SHP77 treated with DMSO at 0.1 percent for 48 hours (cell line): ENCODE measurements around the gene OR2G3.

Experiments used
- DNase-seq: peaks from one replicate; lab custom pipeline; 2025; lab: John Stamatoyannopoulos, UW

The OR2G3 gene

GRCh38 chr1:247605286-247605685 lies at the start of gene OR2G3:
OR2G3 (plus strand) TSS chr1:247605586; CDS start chr1:247605586, 0 bp downstream.
- DNase-seq = no peak

DNA sequence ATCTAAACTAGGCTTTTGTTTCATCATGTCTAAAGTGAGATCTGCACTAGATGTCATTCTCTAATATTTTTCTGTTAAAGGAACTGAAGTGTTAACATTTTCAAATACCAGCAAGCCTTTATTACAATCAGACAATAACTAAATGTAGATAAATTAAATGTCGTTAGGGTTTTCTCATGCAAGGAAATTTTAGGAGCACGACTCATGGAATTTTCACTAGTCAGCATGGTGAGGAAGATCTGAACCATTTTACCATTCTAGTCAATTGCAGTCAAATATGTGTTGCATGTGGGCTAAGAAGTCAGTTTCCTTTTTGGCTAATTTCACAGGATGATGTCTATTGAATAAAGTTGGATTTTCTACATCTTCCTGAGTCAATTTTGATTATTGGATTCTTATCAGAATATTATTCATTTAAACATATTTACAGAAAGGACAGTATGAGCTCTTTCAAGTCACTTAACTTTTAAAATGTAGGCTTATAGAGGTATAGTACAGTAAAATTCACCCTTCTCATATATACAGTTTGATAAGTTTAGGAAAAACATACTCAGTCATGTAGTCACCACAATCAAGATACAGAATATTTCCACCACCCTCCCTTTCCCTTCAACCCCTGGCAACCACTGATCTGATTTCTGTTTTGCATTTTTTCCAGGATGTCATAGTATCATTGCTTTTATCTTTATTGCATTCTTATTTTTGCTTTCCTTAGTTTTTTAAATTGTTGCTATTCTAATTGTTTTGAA lies 47.3 kb upstream of the OR2G3 start:
- no peak for DNase-seq

DNA sequence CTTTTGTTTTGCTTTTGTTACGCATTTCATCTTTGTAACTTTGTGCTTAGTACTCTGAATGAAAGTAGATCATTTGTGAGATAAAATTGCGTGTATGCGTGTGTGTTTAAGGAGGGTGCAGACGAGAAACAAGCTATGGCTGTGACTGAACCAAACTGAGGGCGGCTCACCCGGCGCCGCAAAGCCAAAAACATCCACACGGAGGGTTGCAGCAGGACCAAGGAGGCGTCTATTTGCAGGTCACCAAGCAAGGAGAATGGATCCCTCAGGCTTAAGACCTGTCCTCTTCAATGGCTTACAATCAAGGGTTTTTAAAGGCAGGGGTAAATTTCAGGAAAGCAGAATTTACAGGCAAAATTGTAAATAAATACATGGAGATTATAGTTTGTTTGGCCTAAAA lies 43.7 kb upstream of the OR2G3 start:
- no peak for DNase-seq

DNA sequence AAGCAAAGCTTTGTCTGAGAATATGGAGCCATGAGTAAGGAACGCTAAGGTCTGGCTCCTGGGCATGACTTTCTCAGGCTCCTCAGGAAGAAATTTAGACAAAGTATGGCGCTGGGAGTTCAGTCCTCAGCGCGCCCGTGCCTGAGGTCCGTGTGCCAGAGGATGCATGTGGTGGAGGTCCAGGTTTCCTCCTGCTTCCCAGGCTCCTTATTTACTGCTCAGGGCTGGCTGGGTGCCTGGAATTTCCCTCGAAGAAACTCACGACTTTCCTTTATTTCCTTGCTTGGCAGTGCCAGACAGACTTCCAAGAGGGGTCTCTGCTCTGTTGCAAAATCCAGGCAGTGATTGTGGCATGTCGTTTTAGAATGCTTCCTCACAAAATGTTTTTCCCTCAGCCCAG lies 43.2 kb upstream of the OR2G3 start:
- DNase-seq = no peak

DNA sequence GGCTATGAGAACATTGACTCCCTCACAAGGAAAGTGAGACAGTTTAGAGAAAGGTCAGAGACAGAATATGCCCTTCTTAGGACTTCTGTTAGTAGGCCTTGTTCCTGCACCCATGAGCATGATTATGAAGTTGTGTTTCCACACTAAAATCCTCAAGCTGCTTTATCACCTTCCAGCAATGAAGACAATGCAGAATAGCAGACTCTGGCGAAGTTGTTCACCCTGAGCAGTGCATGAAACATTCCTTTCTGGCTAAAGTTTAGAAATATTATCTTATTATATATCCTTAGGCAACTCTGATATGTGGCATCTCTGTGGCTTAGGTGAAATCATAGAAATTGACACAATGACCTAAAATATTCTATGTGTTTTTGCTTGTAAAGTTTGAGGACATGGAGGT lies 31.1 kb upstream of the OR2G3 start:
- no peak for DNase-seq

DNA sequence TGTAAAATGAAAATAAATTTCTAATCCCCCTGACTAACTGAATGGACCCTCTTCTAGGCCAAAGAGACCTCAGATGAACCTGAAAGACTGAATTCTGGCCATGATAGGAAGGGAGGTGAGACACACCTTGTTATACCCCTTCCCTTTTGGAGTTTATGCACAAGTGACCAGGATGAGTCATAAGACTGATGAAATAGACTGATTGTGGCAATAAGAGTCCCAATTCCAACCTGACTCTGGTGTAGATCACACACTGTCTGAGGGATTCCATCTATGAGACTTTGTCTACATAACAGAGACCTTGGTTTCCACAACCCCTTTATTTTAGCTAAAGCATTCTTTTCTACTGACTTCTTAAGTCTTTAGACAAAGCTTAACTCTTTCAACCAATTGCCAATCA lies 30.7 kb upstream of the OR2G3 start:
- no peak for DNase-seq

- no peak for DNase-seq
These were observed 28.9 kb upstream of the OR2G3 start for GRCh38 chr1:247576514-247576913.

- DNase-seq = no peak
These were observed 26.4 kb upstream of the OR2G3 start for GRCh38 chr1:247578946-247579460.

DNA sequence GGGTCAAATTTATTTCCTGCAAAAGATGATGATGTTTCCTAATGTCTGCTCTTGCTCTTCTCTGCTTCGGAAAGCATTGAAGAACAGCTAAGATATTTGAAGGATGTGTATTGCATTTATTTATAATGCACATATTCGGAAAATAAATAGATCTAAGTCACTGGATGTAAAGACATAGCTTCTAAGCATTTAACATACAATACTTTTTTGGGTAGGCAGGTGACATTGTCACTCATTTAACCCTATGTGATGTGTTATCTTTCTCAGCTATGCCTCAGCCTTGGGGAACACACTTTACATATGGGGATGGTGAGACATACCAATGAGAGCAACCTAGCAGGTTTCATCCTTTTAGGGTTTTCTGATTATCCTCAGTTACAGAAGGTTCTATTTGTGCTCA lies 17.3 kb upstream of the OR2G3 start, which contains the start of gene OR2G2:
OR2G2 (plus strand) TSS at position 301 of the 400 bp plus-strand sequence; CDS start at position 301, 0 bp downstream.
- DNase-seq = no peak

DNA sequence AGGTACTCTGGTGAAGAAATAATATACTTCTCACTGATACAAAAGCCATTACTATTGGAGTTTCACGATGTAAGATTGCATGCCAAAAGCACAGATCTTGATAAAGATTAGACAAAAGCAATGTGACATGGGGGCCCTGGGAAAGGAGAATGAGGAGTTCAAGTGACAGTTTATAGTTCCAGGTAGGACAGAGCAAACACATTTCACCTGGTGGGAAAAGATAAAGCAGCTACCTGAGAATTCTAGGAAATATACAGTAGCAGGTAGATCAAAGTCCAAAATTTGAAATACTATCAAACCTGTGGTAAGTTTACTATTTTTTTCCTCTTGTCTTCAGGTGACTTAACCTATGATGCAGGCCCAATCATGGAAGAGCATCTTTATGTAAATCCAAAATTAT lies 8.0 kb downstream of the OR2G3 start:
- DNase-seq = no peak

GRCh38 chr1:247614625-247615024 lies 9.2 kb downstream of the OR2G3 start:
- DNase-seq = no peak

GRCh38 chr1:247627951-247628350 lies 22.6 kb downstream of the OR2G3 start:
- DNase-seq = no peak

DNA sequence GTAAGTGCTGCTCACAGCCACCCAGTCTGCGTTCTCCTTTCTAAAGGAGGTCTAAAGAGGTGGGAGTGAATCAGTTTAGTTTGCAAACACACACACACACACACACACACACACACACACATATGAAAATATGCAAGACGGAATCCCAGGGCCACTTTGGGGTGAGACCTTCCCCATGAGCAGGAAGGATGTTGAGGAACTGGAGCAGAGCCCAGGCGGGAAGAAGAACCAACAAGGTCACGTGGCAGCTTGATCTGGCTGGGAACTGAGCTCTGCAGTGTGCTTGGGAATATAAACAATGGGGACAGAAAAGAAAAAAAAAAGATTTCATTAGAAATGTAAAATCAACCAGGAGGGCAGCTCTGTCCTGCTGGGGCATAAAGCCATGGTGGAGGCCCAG lies 32.6 kb downstream of the OR2G3 start:
- no peak for DNase-seq

GRCh38 chr1:247638781-247639180 lies 33.4 kb downstream of the OR2G3 start:
- DNase-seq = no peak

GRCh38 chr1:247639381-247639981 lies 34.1 kb downstream of the OR2G3 start:
- no peak for DNase-seq

DNA sequence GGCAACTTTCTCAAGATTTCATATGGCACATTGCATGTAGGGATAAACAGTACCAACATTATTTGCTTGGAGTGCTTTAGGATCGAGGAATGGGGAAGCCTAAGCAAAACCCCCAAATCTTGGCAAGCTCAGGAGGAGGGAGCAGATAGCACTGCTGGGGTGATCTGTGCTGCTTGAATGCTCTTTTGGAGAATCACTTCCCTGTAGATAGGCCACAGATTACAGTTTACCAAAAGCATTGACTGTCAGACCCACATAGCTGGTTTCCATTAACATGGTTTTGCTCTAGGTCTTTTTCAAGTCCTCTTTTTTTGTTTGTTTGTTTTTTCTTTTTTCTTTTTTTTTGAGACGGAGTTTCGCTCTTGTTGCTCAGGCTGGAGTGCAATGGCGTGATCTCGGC lies 37.4 kb downstream of the OR2G3 start:
- no peak for DNase-seq

- no peak for DNase-seq
These were observed 41.5 kb downstream of the OR2G3 start for GRCh38 chr1:247646867-247647266.

DNA sequence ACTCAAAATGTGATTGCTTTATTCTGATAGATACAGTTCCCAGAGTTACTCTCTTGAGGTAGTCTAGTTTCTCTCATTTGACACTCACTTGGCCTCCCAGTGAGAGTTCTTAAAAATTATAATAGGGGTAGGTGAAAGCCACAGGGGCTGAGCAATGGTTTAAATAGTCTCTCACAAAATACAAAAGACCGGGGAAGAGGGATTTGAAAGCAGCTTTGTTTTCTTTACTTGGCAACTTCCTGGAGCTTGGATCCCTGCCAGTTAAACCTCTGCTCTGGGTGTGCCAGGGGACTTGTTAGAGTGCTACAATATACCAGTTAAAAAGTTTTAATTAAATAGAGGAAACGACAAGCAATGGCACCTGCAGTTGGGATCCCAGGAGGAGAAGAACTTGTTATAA lies 42.5 kb downstream of the OR2G3 start:
- peak; percentile 4 for DNase-seq

- DNase-seq = no peak
These were observed 47.7 kb downstream of the OR2G3 start for GRCh38 chr1:247653040-247653439.
